OCI-LY1 (cell line): ENCODE measurements around the gene ADAMTS17.

Experiments
- H2AFZ ChIP-seq: fragments of 200-600 bp; sonication (generic), shearing (Covaris generic); 2 replicates; pipeline ENCODE4 v1.6.0; 2014; ENCODE audit warnings: antibody characterized with exemption, mild to moderate bottlenecking, low read length
- H3F3A ChIP-seq: fragments of 200-600 bp; sonication (generic), shearing (Covaris generic); 2 replicates; pipeline ENCODE4 v1.6.0; 2014; ENCODE audit warnings: mild to moderate bottlenecking, antibody characterized with exemption, low read length, moderate library complexity; ENCODE audit not compliant: insufficient read depth
- H3K27ac ChIP-seq: fragments of 200-600 bp; sonication (generic); 2 replicates; pipeline ENCODE4 v1.5.1; 2014; ENCODE audit warnings: low read length, mixed run types, mild to moderate bottlenecking, low read depth; ENCODE audit not compliant: poor library complexity, severe bottlenecking
- H3K27me3 ChIP-seq: fragments of 200-600 bp; sonication (generic); 2 replicates; pipeline ENCODE4 v1.6.0; 2014; ENCODE audit warnings: antibody characterized with exemption, mild to moderate bottlenecking, low read length, moderate library complexity; ENCODE audit not compliant: insufficient read depth
- H3K36me3 ChIP-seq: fragments of 200-600 bp; sonication (generic); 2 replicates; pipeline ENCODE4 v1.6.1; 2014; ENCODE audit warnings: mild to moderate bottlenecking, antibody characterized with exemption, low read length, moderate library complexity, mixed read lengths; ENCODE audit not compliant: insufficient read depth
- H3K4me1 ChIP-seq: fragments of 200-600 bp; sonication (generic); 2 replicates; pipeline ENCODE4 v1.5.1; 2014; ENCODE audit warnings: mild to moderate bottlenecking, low read length, moderate library complexity; ENCODE audit not compliant: insufficient read depth, severe bottlenecking
- H3K4me2 ChIP-seq: fragments of 200-600 bp; sonication (generic), shearing (Covaris generic); 2 replicates; pipeline ENCODE4 v1.6.1; 2014; ENCODE audit warnings: low read length
- H3K4me3 ChIP-seq: fragments of 200-600 bp; sonication (generic); 2 replicates; pipeline ENCODE4 v1.5.1; 2014; ENCODE audit warnings: low read length, low read depth, mild to moderate bottlenecking, mixed read lengths; ENCODE audit not compliant: poor library complexity, severe bottlenecking
- H3K79me2 ChIP-seq: fragments of 200-600 bp; shearing (Covaris generic); 2 replicates; pipeline ENCODE4 v1.6.1; 2016; ENCODE audit warnings: mixed run types, low read length, mixed read lengths; ENCODE audit not compliant: insufficient read depth
- H3K9ac ChIP-seq: fragments of 200-600 bp; sonication (generic), shearing (Covaris generic); 2 replicates; pipeline ENCODE4 v1.6.1; 2014; ENCODE audit warnings: mild to moderate bottlenecking, low read length, mixed read lengths
- H3K9me2 ChIP-seq: fragments of 200-600 bp; sonication (generic), shearing (Covaris generic); 2 replicates; pipeline ENCODE4 v1.6.1; 2014; ENCODE audit warnings: low read depth, mild to moderate bottlenecking, low read length, mixed read lengths
- H3K9me3 ChIP-seq: fragments of 200-600 bp; shearing (Covaris generic); 2 replicates; pipeline ENCODE4 v1.6.1; 2014; ENCODE audit warnings: low read length, mixed read lengths
- H4K20me1 ChIP-seq: fragments of 200-600 bp; sonication (generic), shearing (Covaris generic); 2 replicates; pipeline ENCODE4 v1.6.0; 2016; ENCODE audit warnings: mild to moderate bottlenecking, low read length; ENCODE audit not compliant: insufficient read depth
- EZH2 ChIP-seq: fragments of 200-600 bp; sonication (generic), shearing (Covaris generic); IDR thresholded peaks from 2 replicates; pipeline ENCODE4 v1.8.0; 2017; ENCODE audit warnings: borderline replicate concordance, mixed run types, mild to moderate bottlenecking, antibody characterized with exemption, low read length, moderate library complexity, mixed read lengths
- TF ChIP-seq, protein P1 (sequence below): fragments of 200-600 bp; sonication (generic), shearing (Covaris generic); IDR thresholded peaks from 2 replicates; pipeline ENCODE4 v1.5.1; 2017; ENCODE audit warnings: mild to moderate bottlenecking, antibody characterized with exemption, low read length, moderate library complexity, mixed read lengths

The ADAMTS17 gene

DNA sequence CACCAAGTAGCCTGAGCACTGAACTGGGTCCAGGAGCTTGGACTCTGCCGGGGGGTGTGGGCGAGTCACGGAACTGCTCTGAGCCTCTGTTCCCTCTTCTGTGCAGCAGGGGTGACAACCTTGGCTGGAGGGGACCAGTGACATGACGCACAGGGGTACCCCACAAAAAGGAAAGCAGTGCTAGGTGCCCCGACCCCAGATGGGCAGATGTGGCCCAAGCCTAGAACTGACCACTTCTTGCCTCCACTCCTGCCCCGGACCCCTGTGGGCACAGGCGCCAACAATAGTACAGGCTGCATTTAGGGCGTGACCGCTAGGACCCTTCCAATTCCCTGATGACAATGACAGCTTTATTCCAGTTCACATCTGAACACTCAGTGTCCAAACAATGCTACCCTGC is 352.7 kb downstream of the ADAMTS17 start:
- Histone ChIP-seq H3K79me2 (no peaks in the 10 kb centered on the region), H3K27ac (no peak overlapping the region), H3K9me2 (no peaks in the 10 kb centered on the region), H2AFZ (no peak overlapping the region), H3K4me1 (no peaks in the 10 kb centered on the region), H3K4me2 (no peak overlapping the region), H4K20me1 (no peaks in the 10 kb centered on the region), H3K36me3 (no peaks in the 10 kb centered on the region; the same call in 1 of the 2 replicates), H3K27me3 (0 out of 2 replicates have a peak, but pooled peaks cover 5% of the 10 kb centered on the region), H3K9me3 (no peaks in the 10 kb centered on the region), H3K4me3 (no peak overlapping the region), H3K9ac (no peak overlapping the region), H3F3A (no peaks in the 10 kb centered on the region)
- TF ChIP-seq, protein P1, sequence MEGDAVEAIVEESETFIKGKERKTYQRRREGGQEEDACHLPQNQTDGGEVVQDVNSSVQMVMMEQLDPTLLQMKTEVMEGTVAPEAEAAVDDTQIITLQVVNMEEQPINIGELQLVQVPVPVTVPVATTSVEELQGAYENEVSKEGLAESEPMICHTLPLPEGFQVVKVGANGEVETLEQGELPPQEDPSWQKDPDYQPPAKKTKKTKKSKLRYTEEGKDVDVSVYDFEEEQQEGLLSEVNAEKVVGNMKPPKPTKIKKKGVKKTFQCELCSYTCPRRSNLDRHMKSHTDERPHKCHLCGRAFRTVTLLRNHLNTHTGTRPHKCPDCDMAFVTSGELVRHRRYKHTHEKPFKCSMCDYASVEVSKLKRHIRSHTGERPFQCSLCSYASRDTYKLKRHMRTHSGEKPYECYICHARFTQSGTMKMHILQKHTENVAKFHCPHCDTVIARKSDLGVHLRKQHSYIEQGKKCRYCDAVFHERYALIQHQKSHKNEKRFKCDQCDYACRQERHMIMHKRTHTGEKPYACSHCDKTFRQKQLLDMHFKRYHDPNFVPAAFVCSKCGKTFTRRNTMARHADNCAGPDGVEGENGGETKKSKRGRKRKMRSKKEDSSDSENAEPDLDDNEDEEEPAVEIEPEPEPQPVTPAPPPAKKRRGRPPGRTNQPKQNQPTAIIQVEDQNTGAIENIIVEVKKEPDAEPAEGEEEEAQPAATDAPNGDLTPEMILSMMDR = no peak
- TF ChIP-seq EZH2 = no peak

DNA sequence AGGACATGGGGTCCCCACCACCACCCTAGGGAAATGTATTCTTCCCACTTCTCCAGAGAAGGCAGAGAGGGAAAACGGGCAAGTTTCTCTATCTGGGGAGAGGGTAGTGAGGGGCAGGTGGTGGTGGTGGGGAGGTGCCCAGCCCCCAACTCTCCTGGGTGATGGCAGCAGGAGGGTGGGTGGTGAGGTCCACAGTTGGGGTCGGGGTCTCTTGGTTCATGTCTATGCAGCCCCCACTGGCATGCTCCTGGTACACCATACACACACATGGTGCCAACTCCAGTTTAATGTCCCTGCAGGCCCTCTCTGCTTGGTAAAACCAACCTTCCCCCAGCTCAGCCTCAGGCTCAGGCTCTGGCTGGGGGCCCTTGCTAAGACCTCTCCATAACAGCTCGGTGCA is 354.1 kb downstream of the ADAMTS17 start:
- H3K4me1 ChIP-seq = no peaks in the 10 kb centered on the region
- TF ChIP-seq EZH2 = no peak
- TF ChIP-seq, protein P1 = no peak
- no peaks in the 10 kb centered on the region for H3K79me2 ChIP-seq
- no peak overlapping the region for H3K4me2 ChIP-seq
- 0 out of 2 replicates have a peak, but pooled peaks cover 5% of the 10 kb centered on the region for H3K27me3 ChIP-seq
- H3K27ac ChIP-seq = no peak overlapping the region
- no peak overlapping the region for H2AFZ ChIP-seq
- H3K9me3 ChIP-seq = no peaks in the 10 kb centered on the region
- no peaks in the 10 kb centered on the region for H3F3A ChIP-seq
- no peaks in the 10 kb centered on the region; the same call in 1 of the 2 replicates for H3K36me3 ChIP-seq
- no peaks in the 10 kb centered on the region for H4K20me1 ChIP-seq
- H3K9me2 ChIP-seq = no peaks in the 10 kb centered on the region
- H3K9ac ChIP-seq = no peak overlapping the region
- no peak overlapping the region for H3K4me3 ChIP-seq

DNA sequence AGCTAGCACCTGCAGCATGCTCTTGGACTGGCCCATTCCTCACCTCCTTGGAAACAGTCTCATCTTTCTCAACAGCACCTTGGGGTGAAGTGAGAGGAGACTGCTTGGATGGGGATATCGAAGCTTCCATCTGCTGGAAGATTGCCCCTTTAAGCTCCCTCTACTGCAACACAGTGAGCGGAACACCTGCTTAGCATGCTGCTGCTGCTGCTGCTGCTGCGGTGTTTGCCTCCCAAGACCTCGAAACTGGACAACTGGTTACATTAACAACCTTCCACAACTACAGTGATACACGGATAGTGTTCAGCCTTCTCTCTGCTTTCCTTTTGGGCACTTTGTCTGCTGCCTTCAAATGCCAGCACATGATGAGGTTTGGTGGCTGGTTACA is 354.7 kb downstream of the ADAMTS17 start:
- Histone ChIP-seq H3K79me2 (no peaks in the 10 kb centered on the region), H3K27ac (no peak overlapping the region), H3K36me3 (no peaks in the 10 kb centered on the region; the same call in 1 of the 2 replicates), H3K4me2 (no peak overlapping the region), H3K27me3 (0 out of 2 replicates have a peak, but pooled peaks cover 5% of the 10 kb centered on the region), H4K20me1 (no peaks in the 10 kb centered on the region), H3F3A (no peaks in the 10 kb centered on the region), H3K4me1 (no peaks in the 10 kb centered on the region), H2AFZ (no peak overlapping the region), H3K9me3 (no peaks in the 10 kb centered on the region), H3K4me3 (no peak overlapping the region), H3K9me2 (no peaks in the 10 kb centered on the region), H3K9ac (no peak overlapping the region)
- TF ChIP-seq, protein P1 = no peak
- TF ChIP-seq EZH2 = no peak
